ENCODE data around the gene POU2AF1.

Gene POU2AF1

DNA sequence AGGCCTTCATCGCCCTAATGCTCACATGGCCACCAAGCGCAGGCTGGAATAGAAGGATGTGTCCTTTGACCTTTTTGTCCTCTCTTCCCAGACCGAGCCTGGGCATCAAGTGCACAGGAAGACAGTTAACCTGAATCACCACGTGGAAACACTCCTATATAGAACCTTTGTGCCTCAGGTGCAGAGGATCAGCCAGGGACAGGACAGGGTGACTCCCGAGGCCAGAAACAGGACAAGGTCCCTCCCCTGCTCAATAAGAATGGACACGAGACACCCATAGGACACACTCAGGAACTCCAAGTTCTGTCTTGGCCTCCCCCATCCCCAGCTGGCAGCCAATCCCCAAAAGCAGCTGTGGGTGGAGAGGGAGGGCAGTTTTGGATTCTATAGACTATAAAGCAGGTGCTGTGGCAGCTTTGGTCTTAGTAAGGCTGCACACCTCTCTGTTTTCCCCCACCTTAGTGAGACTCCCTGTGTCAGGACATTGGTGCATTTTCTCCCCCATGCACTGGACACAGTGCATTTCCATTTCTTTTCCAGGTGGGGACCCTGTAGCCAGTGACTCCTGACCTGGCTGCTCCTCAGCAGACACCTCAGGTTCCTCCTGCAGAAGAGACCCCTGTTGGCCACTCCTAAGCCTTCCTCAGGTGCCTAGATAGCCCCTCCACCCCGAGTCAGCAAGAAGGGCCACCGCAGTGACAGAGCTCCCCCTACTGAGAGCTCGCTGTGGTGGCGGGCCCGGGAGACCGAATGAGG is 43.6 kb upstream of the POU2AF1 start:
- Histone ChIP-seq H3K18ac (ENCODE audit: low read length) (no peak overlapping the region), H4K8ac (ENCODE audit: low read depth, low read length) (no peak overlapping the region), H3K36me3 (ENCODE audit: control insufficient read depth, insufficient read depth, low read length) (no peaks in the 10 kb centered on the region), H2BK120ac (ENCODE audit: low read depth, low read length) (no peak overlapping the region), H3K4me2 (ENCODE audit: low read length) (no peak overlapping the region), H3K79me1 (ENCODE audit: low read length) (no peaks in the 10 kb centered on the region), H3K4me1 (ENCODE audit: control insufficient read depth, low read depth, low read length) (no peaks in the 10 kb centered on the region), H4K5ac (ENCODE audit: low read length) (no peak overlapping the region), H3K79me2 (ENCODE audit: control insufficient read depth, insufficient read depth, low read length) (no peaks in the 10 kb centered on the region), H3K56ac (ENCODE audit: low read length) (no peak overlapping the region), H2BK5ac (ENCODE audit: low read length) (no peak overlapping the region), H3K9ac (ENCODE audit: low read length) (no peak overlapping the region), H3K23ac (ENCODE audit: low read length) (no peak overlapping the region), H3K27ac (ENCODE audit: low read depth, low read length) (no peak overlapping the region), H3K4ac (ENCODE audit: low read depth, low read length) (no peak overlapping the region), H2AK5ac (ENCODE audit: low read length) (no peak overlapping the region), H2BK15ac (replicated peaks; ENCODE audit: low read depth) (no peak overlapping the region), H3K4me3 (ENCODE audit: low read length) (no peak overlapping the region), H3K27me3 (ENCODE audit: insufficient read depth, low read length, poor library complexity) (no peaks in the 10 kb centered on the region)
- DNase-seq: peak; percentile 90
- no CpG with 5 or more reads among the region's 12 CpGs for WGBS (ENCODE audit: extremely low coverage, insufficient coverage, low lambda C conversion rate)

DNA sequence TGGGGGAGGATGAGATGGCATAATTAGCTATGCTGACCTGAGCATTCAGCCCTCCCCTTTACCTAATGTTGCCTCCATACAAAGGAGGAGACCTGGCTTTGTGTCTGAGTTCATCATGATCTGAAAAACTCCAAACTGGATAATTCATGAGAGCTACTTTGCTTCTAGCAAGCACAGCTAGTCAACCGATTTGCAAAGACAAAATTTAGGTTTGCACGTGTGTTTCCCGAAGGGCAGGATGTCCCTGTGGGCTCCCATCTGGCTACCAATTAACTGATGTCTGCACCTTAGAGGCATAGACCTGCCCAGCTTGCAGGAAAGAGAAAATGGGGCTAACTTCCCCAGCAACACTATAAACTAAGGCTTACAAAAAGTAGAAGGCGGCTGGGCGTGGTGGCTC is 42.2 kb upstream of the POU2AF1 start:
- Histone ChIP-seq H3K36me3 (ENCODE audit: control insufficient read depth, insufficient read depth, low read length) (no peaks in the 10 kb centered on the region), H4K5ac (ENCODE audit: low read length) (no peak overlapping the region), H3K27me3 (ENCODE audit: insufficient read depth, low read length, poor library complexity) (no peaks in the 10 kb centered on the region), H3K27ac (ENCODE audit: low read depth, low read length) (no peak overlapping the region), H3K4me3 (ENCODE audit: low read length) (no peak overlapping the region), H2BK15ac (replicated peaks; ENCODE audit: low read depth) (no peak overlapping the region), H4K8ac (ENCODE audit: low read depth, low read length) (no peak overlapping the region), H3K79me1 (ENCODE audit: low read length) (no peaks in the 10 kb centered on the region), H3K4me1 (ENCODE audit: control insufficient read depth, low read depth, low read length) (no peaks in the 10 kb centered on the region), H3K79me2 (ENCODE audit: control insufficient read depth, insufficient read depth, low read length) (no peaks in the 10 kb centered on the region), H3K4me2 (ENCODE audit: low read length) (no peak overlapping the region), H3K18ac (ENCODE audit: low read length) (no peak overlapping the region), H2BK5ac (ENCODE audit: low read length) (no peak overlapping the region), H3K9ac (ENCODE audit: low read length) (no peak overlapping the region), H3K4ac (ENCODE audit: low read depth, low read length) (no peak overlapping the region), H3K23ac (ENCODE audit: low read length) (no peak overlapping the region), H2BK120ac (ENCODE audit: low read depth, low read length) (no peak overlapping the region), H3K56ac (ENCODE audit: low read length) (no peak overlapping the region), H2AK5ac (ENCODE audit: low read length) (no peak overlapping the region)
- no peak for DNase-seq
- no CpG with 5 or more reads among the region's 5 CpGs for WGBS (ENCODE audit: extremely low coverage, insufficient coverage, low lambda C conversion rate)

DNA sequence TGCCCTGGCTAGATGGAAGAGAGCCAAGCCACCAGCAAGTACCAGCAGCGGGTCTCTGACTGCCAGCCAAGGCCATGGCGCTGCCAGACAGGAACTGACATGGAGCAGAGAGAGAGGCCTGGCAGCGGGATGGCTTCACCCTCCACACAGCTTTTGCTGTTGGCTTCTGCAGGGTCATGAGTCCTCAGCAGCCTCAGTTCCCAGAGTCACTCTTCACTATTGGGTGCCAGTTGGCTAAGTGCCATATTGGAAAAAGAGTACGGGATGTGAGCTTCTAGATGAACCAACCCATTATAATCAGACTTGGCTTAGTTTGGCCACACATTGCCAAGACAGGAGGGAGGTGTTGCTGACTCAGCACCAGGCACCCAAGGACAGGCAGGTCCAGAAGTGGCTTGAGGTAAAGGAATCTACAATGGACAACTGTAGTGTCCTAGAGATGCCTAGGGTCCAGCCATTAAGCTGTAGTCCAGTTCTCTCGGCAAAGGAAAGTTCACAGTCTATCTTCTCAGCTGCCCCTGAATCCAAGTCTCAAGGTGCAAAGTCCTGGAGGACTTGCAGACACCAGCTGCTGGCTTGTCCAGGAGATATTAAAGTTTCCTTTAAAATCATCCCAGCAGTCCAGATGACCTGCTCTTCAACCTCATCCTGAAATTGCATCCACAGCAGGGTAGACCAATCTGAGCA is 40.7 kb upstream of the POU2AF1 start:
- Histone ChIP-seq H2BK5ac (ENCODE audit: low read length) (no peak overlapping the region), H2BK120ac (ENCODE audit: low read depth, low read length) (no peak overlapping the region), H3K4ac (ENCODE audit: low read depth, low read length) (no peak overlapping the region), H4K8ac (ENCODE audit: low read depth, low read length) (no peak overlapping the region), H3K18ac (ENCODE audit: low read length) (no peak overlapping the region), H3K36me3 (ENCODE audit: control insufficient read depth, insufficient read depth, low read length) (no peaks in the 10 kb centered on the region), H4K5ac (ENCODE audit: low read length) (no peak overlapping the region), H3K4me1 (ENCODE audit: control insufficient read depth, low read depth, low read length) (no peaks in the 10 kb centered on the region), H3K27me3 (ENCODE audit: insufficient read depth, low read length, poor library complexity) (no peaks in the 10 kb centered on the region), H3K27ac (ENCODE audit: low read depth, low read length) (no peak overlapping the region), H3K4me3 (ENCODE audit: low read length) (no peak overlapping the region), H3K9ac (ENCODE audit: low read length) (no peak overlapping the region), H2AK5ac (ENCODE audit: low read length) (no peak overlapping the region), H3K79me1 (ENCODE audit: low read length) (no peaks in the 10 kb centered on the region), H2BK15ac (replicated peaks; ENCODE audit: low read depth) (no peak overlapping the region), H3K79me2 (ENCODE audit: control insufficient read depth, insufficient read depth, low read length) (no peaks in the 10 kb centered on the region), H3K56ac (ENCODE audit: low read length) (no peak overlapping the region), H3K23ac (ENCODE audit: low read length) (no peak overlapping the region), H3K4me2 (ENCODE audit: low read length) (no peak overlapping the region)
- no peak for DNase-seq
- WGBS (ENCODE audit: extremely low coverage, insufficient coverage, low lambda C conversion rate): no CpG with 5 or more reads among the region's 5 CpGs

DNA sequence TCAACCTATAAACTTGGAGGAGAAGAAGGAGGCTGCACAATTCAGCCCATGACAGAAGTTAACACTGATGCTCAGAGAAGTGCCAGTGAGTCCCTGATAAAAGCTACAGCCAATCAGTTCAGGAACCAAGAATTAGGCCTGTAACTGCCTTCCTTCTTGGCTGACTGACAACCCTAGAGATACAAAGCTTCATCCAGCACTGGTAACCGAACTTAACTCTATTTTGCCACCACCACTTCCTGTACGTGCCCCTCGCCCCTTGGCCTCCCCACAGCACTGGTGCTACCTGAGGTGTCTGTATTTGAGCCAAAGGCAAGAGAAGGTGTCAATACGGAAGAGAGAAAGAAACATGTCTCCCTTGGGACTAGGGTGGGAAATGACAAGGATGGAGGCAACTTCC is 40.1 kb upstream of the POU2AF1 start:
- Histone ChIP-seq H2BK5ac (ENCODE audit: low read length) (no peak overlapping the region), H3K4me1 (ENCODE audit: control insufficient read depth, low read depth, low read length) (no peaks in the 10 kb centered on the region), H4K5ac (ENCODE audit: low read length) (no peak overlapping the region), H3K27me3 (ENCODE audit: insufficient read depth, low read length, poor library complexity) (no peaks in the 10 kb centered on the region), H3K56ac (ENCODE audit: low read length) (no peak overlapping the region), H3K9ac (ENCODE audit: low read length) (no peak overlapping the region), H3K27ac (ENCODE audit: low read depth, low read length) (no peak overlapping the region), H3K4ac (ENCODE audit: low read depth, low read length) (no peak overlapping the region), H4K8ac (ENCODE audit: low read depth, low read length) (no peak overlapping the region), H3K79me1 (ENCODE audit: low read length) (no peaks in the 10 kb centered on the region), H3K36me3 (ENCODE audit: control insufficient read depth, insufficient read depth, low read length) (no peaks in the 10 kb centered on the region), H3K23ac (ENCODE audit: low read length) (no peak overlapping the region), H2BK120ac (ENCODE audit: low read depth, low read length) (no peak overlapping the region), H3K79me2 (ENCODE audit: control insufficient read depth, insufficient read depth, low read length) (no peaks in the 10 kb centered on the region), H2AK5ac (ENCODE audit: low read length) (no peak overlapping the region), H2BK15ac (replicated peaks; ENCODE audit: low read depth) (no peak overlapping the region), H3K4me2 (ENCODE audit: low read length) (no peak overlapping the region), H3K18ac (ENCODE audit: low read length) (no peak overlapping the region), H3K4me3 (ENCODE audit: low read length) (no peak overlapping the region)
- no CpG with 5 or more reads among the region's 4 CpGs for WGBS (ENCODE audit: extremely low coverage, insufficient coverage, low lambda C conversion rate)
- DNase-seq: no peak

DNA sequence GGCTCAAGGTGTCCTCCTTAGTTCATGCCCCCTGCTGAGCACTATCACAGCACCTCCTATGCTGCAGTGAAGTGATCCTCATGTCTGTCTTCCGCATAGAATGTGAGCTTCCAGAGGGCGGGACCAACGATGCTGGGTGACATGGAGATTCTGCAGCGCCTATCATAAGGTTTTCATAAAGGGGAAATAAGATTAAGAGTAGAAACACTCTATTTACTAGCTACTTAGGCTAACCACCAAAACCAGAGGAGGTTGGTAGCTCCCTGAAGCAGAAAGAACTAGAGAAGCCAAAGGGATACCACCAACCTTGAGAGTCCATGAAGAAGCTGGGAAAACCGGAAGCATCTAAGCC is 39.3 kb upstream of the POU2AF1 start:
- WGBS (ENCODE audit: extremely low coverage, insufficient coverage, low lambda C conversion rate): no CpG with 5 or more reads among the region's 5 CpGs
- Histone ChIP-seq H3K27me3 (ENCODE audit: insufficient read depth, low read length, poor library complexity) (no peaks in the 10 kb centered on the region), H3K4me1 (ENCODE audit: control insufficient read depth, low read depth, low read length) (no peaks in the 10 kb centered on the region), H4K5ac (ENCODE audit: low read length) (no peak overlapping the region), H3K23ac (ENCODE audit: low read length) (no peak overlapping the region), H3K4me3 (ENCODE audit: low read length) (no peak overlapping the region), H2BK120ac (ENCODE audit: low read depth, low read length) (no peak overlapping the region), H3K9ac (ENCODE audit: low read length) (no peak overlapping the region), H2AK5ac (ENCODE audit: low read length) (no peak overlapping the region), H3K79me2 (ENCODE audit: control insufficient read depth, insufficient read depth, low read length) (no peaks in the 10 kb centered on the region), H3K36me3 (ENCODE audit: control insufficient read depth, insufficient read depth, low read length) (no peaks in the 10 kb centered on the region), H3K4me2 (ENCODE audit: low read length) (no peak overlapping the region), H3K56ac (ENCODE audit: low read length) (no peak overlapping the region), H2BK5ac (ENCODE audit: low read length) (no peak overlapping the region), H3K4ac (ENCODE audit: low read depth, low read length) (no peak overlapping the region), H4K8ac (ENCODE audit: low read depth, low read length) (no peak overlapping the region), H3K79me1 (ENCODE audit: low read length) (no peaks in the 10 kb centered on the region), H2BK15ac (replicated peaks; ENCODE audit: low read depth) (no peak overlapping the region), H3K18ac (ENCODE audit: low read length) (no peak overlapping the region), H3K27ac (ENCODE audit: low read depth, low read length) (no peak overlapping the region)
- DNase-seq: no peak
